ENCODE measurements around the gene NSD2.

- TF ChIP-seq POLR2AphosphoS5 (IDR thresholded peaks at IDR 0.05; ENCODE audit: low read depth, low read length) (no peak), SIN3A (IDR thresholded peaks at IDR 0.05; ENCODE audit: borderline replicate concordance, insufficient read depth, low read length) (no peak), TAF1 (IDR thresholded peaks at IDR 0.05; ENCODE audit: borderline replicate concordance, insufficient read depth, low read length) (no peak)
Measured at GRCh38 chr4:1994938-1995337, 123.7 kb downstream of the NSD2 start.

Data from PFSK-1 (cell line).